K562 (cell line): Measurements from ENCODE around the gene CCDC85C. TPM values are rescaled to one million over a fixed set of nuclear protein-coding genes. Genes with fewer than 3 reads are reported as not detected.
A peak's percentile ranks its signal among the peaks of the same experiment; 100 is the strongest.

Experiments
- EGR1 ChIP-seq: fragments of 450-650 bp; conservative IDR thresholded peaks from 2 replicates; pipeline ENCODE4 v1.6.1; 2017; ENCODE audit warnings: mild to moderate bottlenecking
- GABPA ChIP-seq: fragments of 200-800 bp; sonication (Bioruptor generic); conservative IDR thresholded peaks from 2 replicates; pipeline ENCODE4 v1.6.1; 2016; ENCODE audit warnings: low read depth, missing genetic modification characterization, missing compliant biosample characterization
- KLF10 ChIP-seq: fragments of 250-450 bp; sonication (Bioruptor Pico); IDR thresholded peaks from 2 replicates; pipeline ENCODE4 v1.6.1; 2021; ENCODE audit warnings: matching md5 sums
- KLF16 ChIP-seq: IDR thresholded peaks from 2 replicates; pipeline ENCODE4 v1.6.1; 2016; ENCODE audit warnings: antibody characterized with exemption
- MCM5 ChIP-seq: fragments of 450-650 bp; IDR thresholded peaks from 2 replicates; pipeline ENCODE4 v1.6.1; 2016; ENCODE audit warnings: low read depth
- PTBP1 ChIP-seq: fragments of 200-400 bp; formaldehyde crosslinking; IDR thresholded peaks from 2 replicates; pipeline ENCODE4 v1.6.1; 2017; ENCODE audit warnings: low read depth, low read length
- RBM34 ChIP-seq: fragments of 200-400 bp; formaldehyde crosslinking; IDR thresholded peaks from 2 replicates; pipeline ENCODE4 v1.6.1; 2018; ENCODE audit warnings: low read length, borderline replicate concordance; ENCODE audit not compliant: insufficient read depth
- SETDB1 ChIP-seq: IDR thresholded peaks from one replicate; pipeline ENCODE4 v1.6.1; 2012; ENCODE audit warnings: low read length, control low read depth, inconsistent platforms
- ZNF436 ChIP-seq: fragments of 250-450, 450-650 bp; sonication (Bioruptor Pico); formaldehyde crosslinking; IDR thresholded peaks from 2 replicates; pipeline ENCODE4 v1.7.0; 2020; ENCODE audit warnings: mild to moderate bottlenecking
- ZNF717 ChIP-seq: fragments of 250-450 bp; sonication (Bioruptor Pico); IDR thresholded peaks from 2 replicates; pipeline ENCODE4 v1.5.0; 2021
- polyA plus RNA-seq, 8 experiments: library from polyadenylated mRNA; depleted of rRNA in 4 of 8; stranded (reverse) in 5 of 8; unstranded in 3 of 8; fragments of >200 nt; fragmentation: Nextera tagmentation in 2 of 8; fragmentation: Illumina TruSeq in 1 of 8; extraction: Ambion mirVana in 2 of 8; extraction: Trizol in 1 of 8; gene quantifications; 2 replicates each; pipeline versions ENCODE4 v1.2.1 to v1.2.3, GENCODE V29; 2011 to 2014; ENCODE audit warnings: inconsistent platforms in 1 of 8, missing spikeins in 1 of 8
- total RNA-seq, 7 experiments: library from RNA; depleted of rRNA in 6 of 7; stranded (reverse); fragments of >200 nt in 6 of 7; fragmentation: Illumina TruSeq in 2 of 7; extraction: Trizol in 2 of 7; gene quantifications; 2 replicates each; pipeline versions ENCODE4 v1.2.1 to v1.2.3, GENCODE V29; 2011 to 2021; ENCODE audit warnings: low replicate concordance in 1 of 7
- TF ChIP-seq, protein P1 (sequence below): sonication (generic); formaldehyde crosslinking; IDR thresholded peaks from 2 replicates; pipeline ENCODE4 v1.8.1; 2023; ENCODE audit warnings: mild to moderate bottlenecking, missing genetic modification reagents
- TF ChIP-seq, protein P2 (sequence below): fragments of 250-450 bp; sonication (Bioruptor Pico); IDR thresholded peaks from 2 replicates; pipeline ENCODE4 v1.8.0; 2021; ENCODE audit warnings: mild to moderate bottlenecking, moderate library complexity
- TF ChIP-seq, protein P3 (sequence below), 3 experiments: fragments of 200-800 bp in 1 of 3; sonication (Bioruptor generic) in 1 of 3; sonication (generic) in 1 of 3; formaldehyde crosslinking in 1 of 3; IDR thresholded peaks; 2 replicates each; pipeline versions ENCODE4 v1.6.1 to v1.8.0; 2016 to 2022; ENCODE audit warnings: mild to moderate bottlenecking in 2 of 3, missing compliant biosample characterization in 2 of 3, missing genetic modification characterization in 2 of 3, missing genetic modification reagents in 1 of 3
- TF ChIP-seq, protein P4 (sequence below), 3 experiments: fragments of 200-800 bp in 1 of 3; fragments of 250-450 bp in 1 of 3; fragments of 450-650 bp in 1 of 3; sonication (Bioruptor Pico) in 1 of 3; sonication (Bioruptor generic) in 1 of 3; formaldehyde crosslinking in 1 of 3; IDR thresholded peaks; 2 replicates each; pipeline versions ENCODE4 v1.6.1 to v1.8.0; 2016 to 2022; ENCODE audit warnings: mild to moderate bottlenecking in 2 of 3, missing genetic modification characterization in 2 of 3, missing compliant biosample characterization in 1 of 3, moderate library complexity in 1 of 3

CCDC85C gene
- total and polyA plus RNA-seq, 9 of the 15 experiments (the other 6 are each of a cell fraction or from before 2014, with no cell fraction given), result 0.18 to 22.0 (median 6.3) TPM

DNA sequence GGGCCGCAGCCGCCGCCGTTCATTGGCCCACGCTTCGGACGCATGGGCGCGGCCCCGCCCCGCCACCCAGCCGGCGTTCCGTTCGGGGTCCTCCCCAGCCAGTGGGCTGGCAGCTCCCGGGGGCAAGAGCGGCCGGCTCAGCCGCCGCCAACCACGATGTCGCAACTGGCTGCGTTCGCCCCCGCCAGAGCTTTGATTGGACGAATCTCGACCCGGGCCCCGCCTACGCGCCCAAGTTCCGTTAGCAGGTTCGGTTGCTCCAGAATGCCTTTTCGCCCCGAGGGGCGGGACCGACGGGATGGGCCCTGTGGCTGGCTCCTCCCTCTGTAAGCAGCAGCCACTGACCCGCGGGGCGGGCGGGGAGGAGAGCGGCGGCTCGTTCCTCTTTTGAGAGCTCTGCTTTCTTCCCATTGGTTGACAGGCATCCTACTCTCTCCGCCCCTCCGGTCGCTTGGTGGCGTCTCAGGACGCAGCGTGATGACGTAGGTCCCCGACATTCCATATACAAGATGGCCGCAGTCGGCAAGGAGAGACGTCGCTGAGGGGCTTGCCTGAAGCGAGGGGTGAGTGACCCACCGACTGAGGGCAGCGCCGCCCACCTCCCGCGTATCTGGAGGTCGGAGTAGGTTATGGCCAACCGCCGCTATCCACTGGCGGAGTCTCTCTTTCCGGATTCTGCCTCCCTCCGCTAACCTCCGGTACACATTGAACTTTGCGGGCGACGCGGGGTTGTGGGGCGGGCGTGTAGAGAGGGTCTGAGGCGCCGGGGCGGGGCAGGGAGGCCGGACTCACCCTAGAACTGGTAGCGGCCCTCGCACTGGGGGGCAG is 122.9 kb downstream of the CCDC85C start, which contains the start of gene CCNK (continued):
- TF ChIP-seq ZNF717 (CRISPR knock-in tag), result no peak
- TF ChIP-seq MCM5, result no peak
- TF ChIP-seq SETDB1, result no peak
- TF ChIP-seq, protein P1, sequence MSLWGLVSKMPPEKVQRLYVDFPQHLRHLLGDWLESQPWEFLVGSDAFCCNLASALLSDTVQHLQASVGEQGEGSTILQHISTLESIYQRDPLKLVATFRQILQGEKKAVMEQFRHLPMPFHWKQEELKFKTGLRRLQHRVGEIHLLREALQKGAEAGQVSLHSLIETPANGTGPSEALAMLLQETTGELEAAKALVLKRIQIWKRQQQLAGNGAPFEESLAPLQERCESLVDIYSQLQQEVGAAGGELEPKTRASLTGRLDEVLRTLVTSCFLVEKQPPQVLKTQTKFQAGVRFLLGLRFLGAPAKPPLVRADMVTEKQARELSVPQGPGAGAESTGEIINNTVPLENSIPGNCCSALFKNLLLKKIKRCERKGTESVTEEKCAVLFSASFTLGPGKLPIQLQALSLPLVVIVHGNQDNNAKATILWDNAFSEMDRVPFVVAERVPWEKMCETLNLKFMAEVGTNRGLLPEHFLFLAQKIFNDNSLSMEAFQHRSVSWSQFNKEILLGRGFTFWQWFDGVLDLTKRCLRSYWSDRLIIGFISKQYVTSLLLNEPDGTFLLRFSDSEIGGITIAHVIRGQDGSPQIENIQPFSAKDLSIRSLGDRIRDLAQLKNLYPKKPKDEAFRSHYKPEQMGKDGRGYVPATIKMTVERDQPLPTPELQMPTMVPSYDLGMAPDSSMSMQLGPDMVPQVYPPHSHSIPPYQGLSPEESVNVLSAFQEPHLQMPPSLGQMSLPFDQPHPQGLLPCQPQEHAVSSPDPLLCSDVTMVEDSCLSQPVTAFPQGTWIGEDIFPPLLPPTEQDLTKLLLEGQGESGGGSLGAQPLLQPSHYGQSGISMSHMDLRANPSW, result no peak
- TF ChIP-seq GABPA (tag), result peak; percentile 92
- TF ChIP-seq RBM34, result no peak
- TF ChIP-seq KLF10 (CRISPR knock-in tag), result no peak
- TF ChIP-seq PTBP1, result no peak
- peak; percentile 97 for TF ChIP-seq EGR1
- TF ChIP-seq KLF16, result no peak
- TF ChIP-seq, protein P2, sequence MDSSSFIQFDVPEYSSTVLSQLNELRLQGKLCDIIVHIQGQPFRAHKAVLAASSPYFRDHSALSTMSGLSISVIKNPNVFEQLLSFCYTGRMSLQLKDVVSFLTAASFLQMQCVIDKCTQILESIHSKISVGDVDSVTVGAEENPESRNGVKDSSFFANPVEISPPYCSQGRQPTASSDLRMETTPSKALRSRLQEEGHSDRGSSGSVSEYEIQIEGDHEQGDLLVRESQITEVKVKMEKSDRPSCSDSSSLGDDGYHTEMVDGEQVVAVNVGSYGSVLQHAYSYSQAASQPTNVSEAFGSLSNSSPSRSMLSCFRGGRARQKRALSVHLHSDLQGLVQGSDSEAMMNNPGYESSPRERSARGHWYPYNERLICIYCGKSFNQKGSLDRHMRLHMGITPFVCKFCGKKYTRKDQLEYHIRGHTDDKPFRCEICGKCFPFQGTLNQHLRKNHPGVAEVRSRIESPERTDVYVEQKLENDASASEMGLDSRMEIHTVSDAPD (CRISPR knock-in tag), result no peak
- TF ChIP-seq, protein P3, sequence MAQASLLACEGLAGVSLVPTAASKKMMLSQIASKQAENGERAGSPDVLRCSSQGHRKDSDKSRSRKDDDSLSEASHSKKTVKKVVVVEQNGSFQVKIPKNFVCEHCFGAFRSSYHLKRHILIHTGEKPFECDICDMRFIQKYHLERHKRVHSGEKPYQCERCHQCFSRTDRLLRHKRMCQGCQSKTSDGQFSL (CRISPR knock-in tag; IDR thresholded peaks at IDR 0.05), result no peak
- TF ChIP-seq, protein P3 (tag; IDR thresholded peaks at IDR 0.05), result no peak
- TF ChIP-seq, protein P4, sequence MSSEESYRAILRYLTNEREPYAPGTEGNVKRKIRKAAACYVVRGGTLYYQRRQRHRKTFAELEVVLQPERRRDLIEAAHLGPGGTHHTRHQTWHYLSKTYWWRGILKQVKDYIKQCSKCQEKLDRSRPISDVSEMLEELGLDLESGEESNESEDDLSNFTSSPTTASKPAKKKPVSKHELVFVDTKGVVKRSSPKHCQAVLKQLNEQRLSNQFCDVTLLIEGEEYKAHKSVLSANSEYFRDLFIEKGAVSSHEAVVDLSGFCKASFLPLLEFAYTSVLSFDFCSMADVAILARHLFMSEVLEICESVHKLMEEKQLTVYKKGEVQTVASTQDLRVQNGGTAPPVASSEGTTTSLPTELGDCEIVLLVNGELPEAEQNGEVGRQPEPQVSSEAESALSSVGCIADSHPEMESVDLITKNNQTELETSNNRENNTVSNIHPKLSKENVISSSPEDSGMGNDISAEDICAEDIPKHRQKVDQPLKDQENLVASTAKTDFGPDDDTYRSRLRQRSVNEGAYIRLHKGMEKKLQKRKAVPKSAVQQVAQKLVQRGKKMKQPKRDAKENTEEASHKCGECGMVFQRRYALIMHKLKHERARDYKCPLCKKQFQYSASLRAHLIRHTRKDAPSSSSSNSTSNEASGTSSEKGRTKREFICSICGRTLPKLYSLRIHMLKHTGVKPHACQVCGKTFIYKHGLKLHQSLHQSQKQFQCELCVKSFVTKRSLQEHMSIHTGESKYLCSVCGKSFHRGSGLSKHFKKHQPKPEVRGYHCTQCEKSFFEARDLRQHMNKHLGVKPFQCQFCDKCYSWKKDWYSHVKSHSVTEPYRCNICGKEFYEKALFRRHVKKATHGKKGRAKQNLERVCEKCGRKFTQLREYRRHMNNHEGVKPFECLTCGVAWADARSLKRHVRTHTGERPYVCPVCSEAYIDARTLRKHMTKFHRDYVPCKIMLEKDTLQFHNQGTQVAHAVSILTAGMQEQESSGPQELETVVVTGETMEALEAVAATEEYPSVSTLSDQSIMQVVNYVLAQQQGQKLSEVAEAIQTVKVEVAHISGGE (CRISPR knock-in tag; IDR thresholded peaks at IDR 0.05), result no peak
- TF ChIP-seq ZNF436 (CRISPR knock-in tag), result no peak
